HG03064 (cell line): ENCODE data around the gene TM7SF3.
"Not testable (repeated sequence)": the region's sequence is repeated elsewhere in the genome, so short reads cannot be mapped to it uniquely, and the experiment has no call there.

ENCODE experiments used
- ATAC-seq: cut with Tn5 transposase; IDR thresholded peaks from one replicate; pipeline ENCODE4 v1.9.1; 2021; ENCODE audit warnings: low read depth; ENCODE audit not compliant: unreplicated experiment

TM7SF3 gene

GRCh38 chr12:27017163-27017823, 3.1 kb upstream of the TM7SF3 start:
- not testable (repeated sequence) for ATAC-seq

- no peak for ATAC-seq
Measured at GRCh38 chr12:27015730-27016076, 1.5 kb upstream of the TM7SF3 start.

DNA sequence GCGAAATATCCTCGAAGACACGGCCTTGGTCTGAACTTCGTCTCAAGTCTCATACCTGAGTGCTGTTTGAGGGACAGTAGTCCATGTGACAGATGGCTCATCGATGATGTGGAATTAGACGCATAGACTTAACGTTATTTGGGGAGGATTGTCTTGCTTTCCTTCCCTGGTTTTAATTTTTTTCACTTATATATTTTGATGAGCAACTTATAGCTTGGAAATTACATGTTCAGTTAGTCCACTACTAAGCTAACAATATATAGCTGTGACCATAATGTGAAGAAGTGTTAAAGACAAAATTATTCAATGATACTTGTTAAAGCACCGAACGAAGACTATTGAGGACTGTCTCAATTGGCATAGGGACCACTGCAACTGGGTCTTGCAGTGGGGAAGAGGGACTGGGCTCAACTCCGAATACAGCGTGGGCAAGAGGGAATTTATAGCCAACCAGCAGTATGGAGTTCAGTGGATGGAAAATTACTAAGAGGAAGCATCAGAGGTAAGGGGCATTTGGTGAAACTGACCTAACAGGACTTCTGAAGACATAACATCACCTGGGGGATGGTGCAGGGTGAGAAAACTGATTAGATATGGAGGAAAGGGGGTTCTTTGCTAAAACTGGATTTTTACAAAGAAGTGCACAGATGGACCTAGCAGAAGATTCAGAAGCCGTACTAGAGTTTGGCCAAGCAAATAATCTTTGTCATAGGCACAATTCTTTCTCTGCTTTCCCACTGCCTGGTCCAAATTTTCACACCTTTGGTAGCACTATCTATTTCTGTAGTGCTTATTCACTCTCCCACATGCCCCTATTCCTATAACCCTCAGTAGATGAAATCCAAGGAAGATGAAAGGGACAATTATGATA, 910 bp upstream of the TM7SF3 start:
- ATAC-seq, result no peak

DNA sequence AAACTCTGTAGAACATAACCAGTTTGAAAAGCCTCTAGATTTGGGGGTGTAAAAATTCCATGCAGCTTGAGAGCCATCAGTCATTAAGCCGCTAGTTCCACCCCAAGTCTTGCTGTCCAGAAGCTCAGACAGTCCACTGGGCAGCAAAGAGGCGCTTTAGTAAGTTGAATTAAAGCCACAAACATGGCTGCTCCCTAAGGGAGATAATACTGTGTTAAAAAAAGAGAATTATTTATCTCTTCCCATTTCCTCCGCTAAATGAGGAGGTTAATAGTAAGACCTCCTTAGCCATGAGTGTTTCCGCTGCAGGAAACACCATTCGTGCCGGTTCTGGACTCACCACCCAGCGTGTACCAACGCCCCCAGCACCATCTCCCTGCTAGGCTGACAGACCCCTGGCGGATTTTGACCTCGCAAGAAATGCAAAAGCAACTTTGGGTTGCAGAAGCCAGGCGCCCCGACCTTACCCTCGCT, 536 bp downstream of the TM7SF3 start:
- peak; percentile 20 for ATAC-seq

DNA sequence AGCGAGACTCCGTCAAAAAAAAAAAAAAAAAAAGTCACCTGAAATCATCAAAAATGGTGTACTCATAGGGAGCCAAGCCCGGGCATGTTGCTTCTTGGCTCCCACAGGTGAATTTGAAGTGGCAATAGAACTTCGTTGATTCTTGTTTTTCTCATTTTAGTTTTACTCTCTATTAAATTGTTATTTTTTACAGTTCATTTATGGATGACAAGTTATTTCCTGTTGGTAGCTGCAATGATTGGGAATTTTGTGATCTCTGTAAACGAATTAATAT, 1.3 kb downstream of the TM7SF3 start:
- ATAC-seq, result no peak

DNA sequence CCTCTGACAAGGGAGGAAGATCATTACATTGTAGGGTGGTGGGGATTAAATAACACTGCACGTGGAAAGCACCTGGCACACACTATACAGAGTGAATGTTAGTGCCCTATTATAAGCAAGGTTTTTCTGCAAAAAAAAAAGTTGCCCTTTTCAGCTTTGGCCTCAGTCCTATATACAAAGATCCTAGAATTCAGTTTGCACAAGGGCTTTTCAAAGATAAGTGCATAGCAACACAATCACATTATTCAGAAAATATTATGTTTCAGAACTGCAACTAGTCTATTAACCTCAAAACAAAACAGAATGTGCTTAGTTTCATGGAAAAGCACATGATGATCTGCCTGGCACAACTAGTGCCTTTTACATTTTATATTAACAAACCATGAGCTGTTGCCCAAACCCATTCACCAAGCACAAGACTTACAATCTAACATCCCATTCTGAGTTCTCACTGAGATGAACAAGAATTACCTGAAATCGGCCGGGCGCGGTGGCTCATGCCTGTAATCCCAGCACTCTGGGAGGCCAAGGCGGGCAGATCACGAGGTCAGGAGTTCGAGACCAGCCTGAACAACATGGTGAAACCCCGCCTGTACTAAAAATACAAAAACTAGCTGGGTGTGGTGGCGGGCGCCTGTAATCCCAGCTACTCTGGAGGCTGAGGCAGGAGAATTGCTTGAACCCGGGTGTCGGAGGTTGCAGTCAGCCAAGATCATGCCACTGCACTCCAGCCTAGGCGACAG, 1.8 kb downstream of the TM7SF3 start:
- ATAC-seq, result no peak

DNA sequence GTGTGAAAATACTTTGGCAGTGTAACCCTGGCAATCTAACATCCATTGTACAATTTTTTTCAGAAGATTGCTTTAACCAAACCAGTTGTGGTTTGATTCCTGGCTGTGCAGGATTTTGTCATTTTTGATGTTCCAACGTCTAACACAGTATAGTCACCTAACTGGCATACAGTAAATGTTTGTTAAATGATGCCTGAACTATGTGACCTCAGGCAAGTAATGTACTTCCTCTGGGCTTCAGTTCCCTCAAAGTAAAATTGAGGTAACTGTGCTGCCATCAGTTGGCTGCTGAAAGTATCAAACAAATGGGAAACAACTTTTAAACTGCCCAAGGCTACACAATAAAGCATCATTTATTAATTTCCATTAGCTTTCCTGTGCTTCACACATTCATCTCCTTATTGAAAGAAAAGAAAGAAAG, 4.3 kb downstream of the TM7SF3 start:
- ATAC-seq, result no peak

GRCh38 chr12:27008081-27008480, 6.1 kb downstream of the TM7SF3 start:
- ATAC-seq, result no peak

DNA sequence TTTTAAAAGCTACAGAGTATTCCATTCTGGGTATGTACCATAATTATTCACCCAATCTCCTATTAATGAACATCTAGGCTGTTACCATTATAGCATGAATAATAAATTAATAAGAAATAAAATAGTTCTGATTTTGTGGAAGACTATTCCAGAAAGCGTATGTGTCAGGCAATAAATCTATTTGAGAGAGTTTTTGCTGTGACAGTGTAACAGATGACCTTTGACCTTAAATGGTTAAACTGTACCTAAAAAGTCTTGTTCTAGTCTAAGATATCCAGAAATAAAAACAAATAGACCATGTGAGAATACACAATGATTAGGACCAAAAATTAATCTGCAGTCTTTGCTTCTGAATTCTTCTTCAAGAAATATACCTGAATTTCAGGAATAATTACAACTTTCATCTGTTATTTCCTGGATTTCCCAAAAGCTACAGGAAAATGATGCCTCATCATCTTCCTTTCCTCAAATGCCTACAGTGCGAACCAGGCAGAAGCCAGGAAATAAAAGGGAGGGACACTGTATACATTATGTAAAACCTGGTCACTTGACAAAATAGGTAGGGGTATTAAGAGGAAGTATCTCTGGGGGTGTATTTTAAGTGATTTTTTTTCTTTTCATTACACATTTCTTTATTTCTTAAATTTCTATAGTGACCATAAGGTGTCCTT, 7.3 kb downstream of the TM7SF3 start:
- ATAC-seq, result no peak

DNA sequence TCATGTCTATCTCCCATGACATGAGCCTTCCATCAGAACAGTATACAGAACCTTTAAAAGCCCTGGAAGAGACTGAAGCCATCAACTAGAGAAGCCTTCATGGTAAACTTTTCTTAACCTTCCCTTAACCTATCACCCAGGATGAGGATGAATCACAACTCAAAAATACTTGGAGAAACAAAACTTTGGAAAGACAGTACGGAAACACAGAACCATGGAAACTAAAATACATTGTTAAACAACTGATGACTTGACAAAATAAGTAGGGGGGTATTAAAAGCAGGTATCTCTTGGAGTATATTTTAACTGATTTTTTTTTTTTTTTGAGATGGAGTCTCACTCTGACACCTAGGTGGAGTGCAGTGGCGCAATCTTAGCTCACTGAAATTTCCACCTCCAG, 8.7 kb downstream of the TM7SF3 start:
- ATAC-seq, result no peak

GRCh38 chr12:27003421-27004381, 10.5 kb downstream of the TM7SF3 start:
- no peak for ATAC-seq

- no peak for ATAC-seq
Measured at GRCh38 chr12:27002141-27002540, 12.0 kb downstream of the TM7SF3 start.

DNA sequence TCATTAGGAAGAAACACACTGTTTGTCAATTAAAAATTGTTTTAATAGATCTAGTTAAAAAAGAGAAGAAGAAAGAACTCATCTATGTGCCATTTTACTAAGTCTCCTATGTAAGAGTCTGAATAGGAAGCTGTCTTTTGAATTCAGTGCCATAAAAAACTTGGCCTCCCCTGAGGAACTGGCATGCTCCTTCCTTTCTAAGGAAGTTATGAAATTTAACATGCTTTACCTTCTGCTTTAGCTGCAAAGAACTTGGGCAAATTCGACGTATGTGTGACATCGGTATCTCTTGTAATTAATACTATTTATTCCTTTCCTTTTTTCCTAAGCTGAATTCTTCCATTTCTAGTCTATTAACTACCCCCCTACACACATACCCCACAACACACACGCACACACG, 12.5 kb downstream of the TM7SF3 start:
- ATAC-seq, result no peak

DNA sequence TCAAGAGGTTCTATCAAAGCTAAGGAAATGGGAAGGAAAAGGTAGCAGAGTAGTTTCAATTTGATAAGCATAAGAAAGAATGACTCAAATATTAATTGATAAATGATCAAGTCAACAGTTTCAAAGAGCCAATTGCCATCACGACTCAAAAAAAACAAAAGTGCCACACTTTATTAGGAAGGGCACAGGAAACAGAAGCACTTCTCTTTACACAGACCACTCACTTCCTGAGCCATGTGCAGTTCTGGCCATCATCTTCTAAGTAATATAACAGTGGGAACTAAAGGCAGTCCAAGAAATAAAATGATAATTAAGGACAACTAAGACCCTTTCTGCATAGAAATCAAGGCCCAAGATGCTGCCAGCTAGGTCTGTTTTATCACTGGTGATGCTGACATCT, 13.2 kb downstream of the TM7SF3 start:
- ATAC-seq, result no peak

- no peak for ATAC-seq
Measured at GRCh38 chr12:26997003-26997402, 17.2 kb downstream of the TM7SF3 start.

- ATAC-seq, result no peak
Measured at GRCh38 chr12:26995706-26996105, 18.5 kb downstream of the TM7SF3 start.

DNA sequence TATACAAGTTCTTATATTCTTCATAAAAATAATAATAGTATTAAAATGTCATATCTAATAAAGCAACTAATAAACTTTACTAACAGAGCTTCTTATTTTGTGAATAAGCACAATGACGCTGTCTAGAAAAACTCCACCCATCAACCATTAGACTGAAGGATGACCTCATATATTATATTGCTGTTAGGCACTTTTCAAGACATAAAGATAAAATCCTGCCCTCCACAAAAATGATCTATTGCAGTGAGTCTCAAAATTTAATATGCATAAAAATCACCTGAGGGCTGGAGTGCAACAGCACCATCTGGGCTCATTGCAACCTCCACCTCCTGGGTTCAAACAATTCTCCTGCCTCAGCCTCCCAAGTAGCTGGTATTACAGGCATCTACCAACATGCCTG, 20.1 kb downstream of the TM7SF3 start:
- ATAC-seq, result no peak

DNA sequence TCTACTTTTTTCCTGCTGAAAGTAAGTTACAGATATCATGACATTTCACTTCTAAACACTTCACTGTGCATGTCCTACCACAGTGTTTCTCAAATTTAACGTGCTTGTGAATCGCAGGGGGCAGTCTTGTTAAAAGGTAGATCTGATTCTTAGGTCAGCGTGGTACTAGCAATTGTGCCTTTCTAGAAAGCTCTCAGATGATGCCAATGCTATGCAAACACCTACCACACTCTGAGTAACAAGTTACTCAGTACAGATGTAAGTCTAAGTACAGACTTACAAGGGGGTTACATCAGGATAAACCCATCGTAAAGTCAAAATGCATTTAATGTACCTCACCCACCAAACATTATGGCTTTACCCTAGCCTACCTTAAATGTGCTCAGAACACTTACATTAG, 22.4 kb downstream of the TM7SF3 start:
- no peak for ATAC-seq

DNA sequence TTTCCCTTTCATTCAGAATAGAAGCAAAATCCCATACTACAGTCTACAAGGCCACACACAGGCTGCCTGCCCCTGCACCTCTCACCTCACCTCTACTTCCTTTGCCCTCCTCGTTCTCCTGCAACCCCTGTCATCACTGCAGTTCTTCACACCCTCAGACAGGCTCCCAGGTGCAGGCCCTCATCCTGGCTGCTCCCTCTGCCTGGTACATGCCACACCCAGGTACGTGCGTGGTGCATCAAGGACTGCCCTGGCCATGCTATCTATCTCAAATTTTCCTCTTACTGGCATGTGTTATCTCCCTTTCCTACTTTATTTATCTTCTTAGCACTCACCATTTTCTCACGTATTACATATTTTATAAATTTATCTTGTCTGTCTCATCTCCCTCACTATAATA, 24.3 kb downstream of the TM7SF3 start:
- ATAC-seq, result no peak

GRCh38 chr12:26988703-26989102, 25.5 kb downstream of the TM7SF3 start:
- ATAC-seq, result no peak
